B cell (primary cell): ENCODE results near the gene PPCDC. TPM values are rescaled to one million over a fixed set of nuclear protein-coding genes. Genes with fewer than 3 reads are reported as not detected.

Source experiments
- ATAC-seq: fragments of 200-7000 bp; cut with Tn5 transposase; one replicate; pipeline ENCODE4 v1.10.0; 2021; ENCODE audit warnings: low read depth, mild to moderate bottlenecking, moderate number of reproducible peaks, moderate library complexity
- CTCF ChIA-PET: fragments of 350-600 bp; sonication (Branson Sonifier 250); formaldehyde crosslinking; loops from one replicate; lab custom pipeline; 2021; ENCODE audit warnings: antibody characterized with exemption, inconsistent platforms; lab: Charles Lee
- POLR2A ChIA-PET: fragments of 350-600 bp; sonication (Branson Sonifier 250); formaldehyde crosslinking; loops from one replicate; lab custom pipeline; 2021; ENCODE audit warnings: antibody characterized with exemption; lab: Charles Lee
- DNase-seq: peaks from one replicate; pipeline ENCODE4 v3.0.0; 2013
- H2AFZ ChIP-seq: 2 replicates; pipeline ENCODE4 v1.6.1; 2012; ENCODE audit warnings: mild to moderate bottlenecking, low read depth, low read length; ENCODE audit not compliant: insufficient read depth, poor library complexity, severe bottlenecking
- H3K27ac ChIP-seq, 2 donors: 1 replicate in 1 of 2; 2 replicates in 1 of 2; pipeline ENCODE4 v1.5.1; 2012 to 2013; ENCODE audit warnings: low read length in 2 of 2, mild to moderate bottlenecking in 2 of 2, moderate library complexity in 1 of 2
- H3K27me3 ChIP-seq, 4 experiments: fragments of 200-600 bp in 1 of 4; sonication (generic) in 1 of 4; replicated peaks in 1 of 4; 1 replicate in 2 of 4; 2 replicates in 2 of 4; pipeline versions ENCODE4 v1.6.1 to v1.7.0; 2013 to 2016; ENCODE audit warnings: low read length in 3 of 4, mild to moderate bottlenecking in 2 of 4, mixed read lengths in 1 of 4, moderate library complexity in 1 of 4; ENCODE audit not compliant: insufficient read depth in 4 of 4, control insufficient read depth in 3 of 4; ENCODE audit errors: control extremely low read depth in 1 of 4
- H3K36me3 ChIP-seq, 2 experiments: replicated peaks in 1 of 2; 1 replicate in 1 of 2; 2 replicates in 1 of 2; pipeline versions ENCODE4 v1.6.1 to v1.7.1; 2013; ENCODE audit warnings: low read length in 1 of 2; ENCODE audit not compliant: insufficient read depth in 2 of 2, control insufficient read depth in 1 of 2; ENCODE audit errors: control extremely low read depth in 1 of 2, extremely low read depth in 1 of 2
- H3K4me1 ChIP-seq, 2 donors: fragments of 200-600 bp in 1 of 2; sonication (generic) in 1 of 2; 1 replicate in 1 of 2; 2 replicates in 1 of 2; pipeline versions ENCODE4 v1.5.1 to v1.6.1; 2013 to 2017; ENCODE audit warnings: low read length in 2 of 2; ENCODE audit not compliant: control insufficient read depth in 2 of 2, insufficient read depth in 2 of 2
- H3K4me2 ChIP-seq: replicated peaks from 2 replicates; pipeline ENCODE3; 2012; ENCODE audit warnings: mild to moderate bottlenecking, low read depth, low read length; ENCODE audit not compliant: poor library complexity, severe bottlenecking
- H3K4me3 ChIP-seq, 5 experiments: fragments of 200-600 bp in 1 of 5; sonication (generic) in 1 of 5; 1 replicate in 3 of 5; 2 replicates in 2 of 5; pipeline versions ENCODE4 v1.5.1 to v1.7.0; 2011 to 2016; ENCODE audit warnings: low read length in 4 of 5, mild to moderate bottlenecking in 4 of 5, low read depth in 2 of 5, control low read depth in 1 of 5, moderate library complexity in 1 of 5; ENCODE audit not compliant: insufficient read depth in 1 of 5; ENCODE audit errors: control extremely low read depth in 1 of 5, extremely low read depth in 1 of 5
- H3K79me2 ChIP-seq: fragments of 200-600 bp; sonication (generic); one replicate; pipeline ENCODE4 v1.6.0; 2016; ENCODE audit warnings: low read length; ENCODE audit not compliant: control insufficient read depth, insufficient read depth
- H3K9ac ChIP-seq: fragments of 200-600 bp; sonication (generic); 2 replicates; pipeline ENCODE4 v1.6.1; 2017; ENCODE audit warnings: mild to moderate bottlenecking, low read length, moderate library complexity
- H3K9me3 ChIP-seq, 3 donors: one replicate each; pipeline versions ENCODE4 v1.6.1 to v1.7.1; 2013; ENCODE audit warnings: low read length in 2 of 3; ENCODE audit not compliant: control insufficient read depth in 2 of 3, insufficient read depth in 1 of 3; ENCODE audit errors: control extremely low read depth in 1 of 3
- H4K20me1 ChIP-seq: 2 replicates; pipeline ENCODE4 v1.6.0; 2012; ENCODE audit warnings: mild to moderate bottlenecking, low read length; ENCODE audit not compliant: insufficient read depth, control insufficient read depth, poor library complexity, severe bottlenecking
- H3K27ac Mint-ChIP-seq: one replicate; pipeline ENCODE4 v1.8.0; 2021; ENCODE audit warnings: mixed read lengths
- H3K27me3 Mint-ChIP-seq: one replicate; pipeline ENCODE4 v1.8.0; 2021; ENCODE audit warnings: mixed read lengths
- H3K4me1 Mint-ChIP-seq: one replicate; pipeline ENCODE4 v1.8.0; 2021; ENCODE audit warnings: mixed read lengths
- H3K4me3 Mint-ChIP-seq: one replicate; pipeline ENCODE4 v1.8.0; 2021; ENCODE audit warnings: mixed read lengths
- H3K9me3 Mint-ChIP-seq: one replicate; pipeline ENCODE4 v1.8.0; 2022; ENCODE audit warnings: mixed read lengths; ENCODE audit not compliant: insufficient read depth
- CTCF ChIP-seq: fragments of 200-600 bp; IDR thresholded peaks from one replicate; pipeline ENCODE4 v1.8.0; 2022; ENCODE audit warnings: antibody characterized with exemption, mild to moderate bottlenecking
- EZH2 ChIP-seq: IDR thresholded peaks from 2 replicates; pipeline ENCODE4 v1.6.1; 2012; ENCODE audit warnings: borderline replicate concordance, low read depth, mild to moderate bottlenecking, moderate library complexity, low read length; ENCODE audit not compliant: insufficient read depth, poor library complexity, severe bottlenecking
- WGBS: methylation state at CpG from one replicate; pipeline ENCODE4 v1.1.5; 2013; ENCODE audit warnings: missing lambda C conversion rate; ENCODE audit not compliant: insufficient coverage; 5-methylcytosine and 5-hydroxymethylcytosine counted together
- intact Hi-C: fragments of 100-400 bp; cut with micrococcal nuclease; formaldehyde crosslinking; loops from one replicate; pipeline ENCODE4 v1.10.0; 2022
- polyA plus RNA-seq: library from polyadenylated mRNA; depleted of rRNA; stranded (reverse); fragments of >200 nt; gene quantifications from 2 replicates; pipeline ENCODE4 v1.2.3, GENCODE V29; 2012
- total RNA-seq, 2 donors: library from RNA; stranded (reverse); fragments of 120-200 nt in 1 of 2; gene quantifications; 1 replicate in 1 of 2; 2 replicates in 1 of 2; pipeline versions ENCODE4 v1.2.3 to v1.2.4, GENCODE V29; 2013 to 2022

The PPCDC gene
- total and polyA plus RNA-seq, 2 donors (not counting 1 experiment from before 2014, with no cell fraction given) = 15.1 to 19.7 TPM

DNA sequence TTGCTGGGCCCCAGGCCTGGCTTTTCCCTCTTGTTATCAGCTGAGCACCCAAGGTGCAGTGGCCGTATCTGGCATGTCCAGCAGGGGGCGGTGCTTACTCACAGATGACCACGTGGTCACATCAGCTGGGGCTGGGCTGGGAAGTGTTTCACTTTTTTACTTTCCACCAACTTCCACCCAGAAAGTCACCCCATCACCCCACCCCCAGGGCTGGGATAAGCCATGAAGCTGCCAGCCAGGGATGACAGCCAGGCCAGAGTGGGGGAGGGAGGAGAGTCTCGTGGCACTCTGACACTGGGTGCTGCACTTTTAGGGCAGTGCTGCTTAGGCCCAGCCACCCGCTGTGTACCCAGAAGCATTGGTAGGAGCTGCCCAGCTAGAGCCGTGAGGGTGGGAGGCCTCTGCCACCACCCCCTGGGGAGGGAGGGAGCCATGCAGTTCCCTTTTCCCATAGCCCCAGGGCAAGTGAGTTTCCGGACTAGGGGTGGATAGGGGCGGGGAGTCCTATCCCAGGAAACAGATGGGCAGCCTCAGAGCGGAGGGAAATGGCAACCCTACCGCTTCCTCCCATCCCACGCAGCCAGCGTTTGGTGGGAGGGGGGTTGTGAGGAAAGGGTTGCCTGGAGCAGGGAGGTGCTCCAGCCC lies 6.1 kb downstream of the PPCDC start:
- no peaks in the 10 kb centered on the region for H3K9me3 ChIP-seq
- ChIA-PET POLR2A (interaction anchor here (1.3 kb wide), 1 partner anchor 14 kb away, joined by 5 read pairs; no protein-coding TSS in a partner anchor), CTCF (interaction anchor here (0.7 to 10.4 kb wide), 32 partner anchors 8 to 792 kb away, joined by 3 to 170 read pairs (median 4); partner anchors contain the start of genes C15orf39 and MAN2C1)
- H3K4me1 ChIP-seq = peaks cover 12 to 25% of the 10 kb centered on the region in 2 donors
- 16% methylated on average over 6 of the region's 12 CpGs for WGBS
- H3K27me3 Mint-ChIP-seq = no peaks in the 10 kb centered on the region
- H2AFZ ChIP-seq = no peak overlapping the region
- no peak overlapping the region for H3K27ac Mint-ChIP-seq
- peaks cover 0 to 2% of the 10 kb centered on the region in 2 experiments for H3K36me3 ChIP-seq
- peak overlapping the region in 1 of 5 experiments; percentile 9 for H3K4me3 ChIP-seq
- intact Hi-C loops = loop anchor here (1.0 to 10.0 kb wide), 2 partner anchors 175 to 615 kb away; partner anchors contain the start of genes IMP3 and SNX33
- peak; percentile 90 for DNase-seq
- H3K9ac ChIP-seq = no peak overlapping the region
- peaks cover 17% of the 10 kb centered on the region for H3K4me1 Mint-ChIP-seq
- H3K4me2 ChIP-seq = peak overlapping the region; percentile 67
- no peak overlapping the region for H3K4me3 Mint-ChIP-seq
- peaks cover 16% of the 10 kb centered on the region for H3K79me2 ChIP-seq
- no peak overlapping the region for H3K27ac ChIP-seq
- H3K27me3 ChIP-seq = peaks cover 0 to 8% (median 0%) of the 10 kb centered on the region in 4 experiments
- no peaks in the 10 kb centered on the region for H3K9me3 Mint-ChIP-seq
- ATAC-seq = peak; percentile 98
- peak; percentile 91 for TF ChIP-seq CTCF
- no peak for TF ChIP-seq EZH2
- H4K20me1 ChIP-seq = peaks cover 17% of the 10 kb centered on the region

DNA sequence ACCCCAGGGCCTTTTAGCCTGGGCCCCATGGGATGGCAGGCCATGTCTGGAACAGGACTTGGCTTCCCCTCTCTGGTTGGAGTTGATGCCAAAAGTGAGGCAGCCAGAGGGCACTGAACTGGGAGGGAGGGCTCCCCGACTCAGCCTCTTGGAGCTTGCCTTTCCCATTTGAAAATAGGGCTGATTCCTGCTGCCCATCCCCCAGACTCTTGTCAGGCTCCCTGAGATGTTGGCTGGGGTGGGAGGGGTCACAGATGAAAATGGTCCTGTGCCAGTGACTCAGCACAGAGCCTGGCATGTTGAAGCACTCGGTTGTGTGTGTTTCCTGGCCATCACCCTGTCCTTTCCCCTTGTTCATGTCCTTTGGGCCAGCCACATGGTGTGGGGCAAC lies 6.6 kb downstream of the PPCDC start:
- Histone ChIP-seq H3K9ac (no peak overlapping the region), H3K27me3 (peaks cover 0 to 8% (median 0%) of the 10 kb centered on the region in 4 experiments), H3K36me3 (peaks cover 0 to 2% of the 10 kb centered on the region in 2 experiments), H2AFZ (no peak overlapping the region), H3K4me3 (no peak overlapping the region), H3K79me2 (peaks cover 16% of the 10 kb centered on the region), H3K27ac (no peak overlapping the region), H4K20me1 (peaks cover 17% of the 10 kb centered on the region), H3K4me2 (peak overlapping the region; percentile 67), H3K4me1 (peaks cover 12 to 21% of the 10 kb centered on the region in 2 donors), H3K9me3 (no peaks in the 10 kb centered on the region)
- H3K9me3 Mint-ChIP-seq = no peaks in the 10 kb centered on the region
- ATAC-seq (no peak), DNase-seq (no peak)
- peaks cover 15% of the 10 kb centered on the region for H3K4me1 Mint-ChIP-seq
- POLR2A ChIA-PET = interaction anchor here (1.3 kb wide), 1 partner anchor 13 kb away, joined by 5 read pairs; no protein-coding TSS in a partner anchor
- CTCF ChIA-PET = interaction anchor here (0.7 to 10.4 kb wide), 18 partner anchors 12 to 772 kb away, joined by 3 to 170 read pairs (median 6); partner anchors contain the start of gene C15orf39
- H3K27ac Mint-ChIP-seq = no peak overlapping the region
- H3K27me3 Mint-ChIP-seq = no peaks in the 10 kb centered on the region
- intact Hi-C loops = no loop called here
- no peak overlapping the region for H3K4me3 Mint-ChIP-seq
- WGBS = 32% methylated on average over 2 of the region's 2 CpGs
- no peak for TF ChIP-seq CTCF
